Common myeloid progenitor, CD34-positive (primary cell): ENCODE data around the gene ERGIC1.

ENCODE experiments used
- CTCF ChIA-PET: fragments of 350-600 bp; sonication (Branson Sonifier 250); formaldehyde crosslinking; loops from one replicate; lab custom pipeline; 2021; ENCODE audit warnings: antibody characterized with exemption; lab: Charles Lee
- POLR2A ChIA-PET: fragments of 350-600 bp; sonication (Branson Sonifier 250); formaldehyde crosslinking; loops from one replicate; lab custom pipeline; 2021; ENCODE audit warnings: antibody characterized with exemption; lab: Charles Lee
- DNase-seq, 3 donors: peaks; one replicate each; pipeline versions ENCODE4 v3.0.0 to v3.0.0-alpha.2; 2013
- H3K27ac ChIP-seq, 2 experiments: 1 replicate in 1 of 2; 2 replicates in 1 of 2; pipeline ENCODE4 v1.7.0; 2013; ENCODE audit warnings: inconsistent platforms in 2 of 2, low read length in 2 of 2, mild to moderate bottlenecking in 2 of 2, low read depth in 1 of 2, moderate library complexity in 1 of 2; ENCODE audit not compliant: severe bottlenecking in 2 of 2, insufficient read depth in 1 of 2, poor library complexity in 1 of 2
- H3K27me3 ChIP-seq, 5 experiments: replicated peaks in 2 of 5; 1 replicate in 3 of 5; 2 replicates in 2 of 5; pipeline versions ENCODE4 v1.6.1 to v1.7.0; 2013; ENCODE audit warnings: low read length in 4 of 5, mild to moderate bottlenecking in 2 of 5, moderate library complexity in 2 of 5, inconsistent platforms in 1 of 5; ENCODE audit not compliant: insufficient read depth in 5 of 5, control insufficient read depth in 4 of 5
- H3K36me3 ChIP-seq, 4 experiments: 1 replicate in 2 of 4; 2 replicates in 2 of 4; pipeline versions ENCODE4 v1.6.1 to v1.7.0; 2013; ENCODE audit warnings: low read length in 3 of 4, control low read depth in 1 of 4, mild to moderate bottlenecking in 1 of 4; ENCODE audit not compliant: control insufficient read depth in 4 of 4, insufficient read depth in 4 of 4
- H3K4me1 ChIP-seq, 4 experiments: 1 replicate in 3 of 4; 2 replicates in 1 of 4; pipeline versions ENCODE4 v1.6.1 to v1.7.1; 2013; ENCODE audit warnings: low read length in 3 of 4, mild to moderate bottlenecking in 3 of 4, control low read depth in 1 of 4, inconsistent platforms in 1 of 4, moderate library complexity in 1 of 4; ENCODE audit not compliant: control insufficient read depth in 4 of 4, insufficient read depth in 4 of 4; ENCODE audit errors: control extremely low read depth in 1 of 4
- H3K4me3 ChIP-seq, 7 experiments: 1 replicate in 4 of 7; 2 replicates in 3 of 7; pipeline versions ENCODE4 v1.5.1 to v1.7.0; 2013; ENCODE audit warnings: mild to moderate bottlenecking in 7 of 7, low read length in 6 of 7, moderate library complexity in 6 of 7, inconsistent platforms in 2 of 7, low read depth in 2 of 7, control low read depth in 1 of 7; ENCODE audit not compliant: insufficient read depth in 4 of 7, control insufficient read depth in 1 of 7; ENCODE audit errors: extremely low read depth in 1 of 7
- H3K9me3 ChIP-seq, 5 experiments: 1 replicate in 4 of 5; 2 replicates in 1 of 5; pipeline versions ENCODE4 v1.6.1 to v1.7.1; 2013; ENCODE audit warnings: low read length in 4 of 5, mild to moderate bottlenecking in 2 of 5, inconsistent platforms in 1 of 5, low read depth in 1 of 5, moderate library complexity in 1 of 5; ENCODE audit not compliant: control insufficient read depth in 4 of 5, insufficient read depth in 2 of 5; ENCODE audit errors: control extremely low read depth in 1 of 5
- WGBS: methylation state at CpG from one replicate; pipeline ENCODE4 v1.1.5; 2013; ENCODE audit not compliant: insufficient coverage; 5-methylcytosine and 5-hydroxymethylcytosine counted together

The ERGIC1 gene

GRCh38 chr5:172789687-172790495 is 44.2 kb upstream of the ERGIC1 start:
- Histone ChIP-seq H3K27ac (peak overlapping the region in 1 of 2 experiments; percentile 72), H3K4me3 (no peak overlapping the region), H3K27me3 (no peaks in the 10 kb centered on the region), H3K4me1 (peaks cover 0 to 50% (median 14%) of the 10 kb centered on the region in 4 experiments), H3K9me3 (peaks cover 0 to 2% (median 0%) of the 10 kb centered on the region in 5 experiments), H3K36me3 (no peaks in the 10 kb centered on the region)
- ChIA-PET POLR2A (no interaction called here), CTCF (interaction anchor here (1.1 to 2.9 kb wide), 7 partner anchors 8 to 32 kb away, joined by 3 to 9 read pairs (median 5); no protein-coding TSS in a partner anchor)
- DNase-seq = no peak
- WGBS = 79% methylated on average over 9 of the region's 9 CpGs

- Histone ChIP-seq H3K4me1 (peaks cover 0 to 54% (median 14%) of the 10 kb centered on the region in 4 experiments), H3K27me3 (no peaks in the 10 kb centered on the region), H3K36me3 (no peaks in the 10 kb centered on the region), H3K27ac (no peak overlapping the region), H3K9me3 (peaks cover 0 to 2% (median 0%) of the 10 kb centered on the region in 5 experiments), H3K4me3 (no peak overlapping the region)
- WGBS = 71% methylated on average over 5 of the region's 5 CpGs
- POLR2A ChIA-PET = no interaction called here
- CTCF ChIA-PET = interaction anchor here (1.1 to 2.9 kb wide), 5 partner anchors 9 to 31 kb away, joined by 3 to 9 read pairs (median 5); no protein-coding TSS in a partner anchor
- DNase-seq = no peak
Measured at GRCh38 chr5:172790496-172790889, 43.6 kb upstream of the ERGIC1 start.

- ChIA-PET POLR2A (interaction anchor here (0.6 kb wide), 1 partner anchor 48 kb away, joined by 3 read pairs; no protein-coding TSS in a partner anchor), CTCF (interaction anchor here (1.6 to 2.9 kb wide), 3 partner anchors 9 to 19 kb away, joined by 3 to 9 read pairs (median 9); no protein-coding TSS in a partner anchor)
- no peak overlapping the region for H3K4me3 ChIP-seq
- H3K27me3 ChIP-seq = no peaks in the 10 kb centered on the region
- peaks cover 0 to 57% (median 14%) of the 10 kb centered on the region in 4 experiments for H3K4me1 ChIP-seq
- H3K9me3 ChIP-seq = peaks cover 0 to 2% (median 0%) of the 10 kb centered on the region in 5 experiments
- WGBS = 97% methylated on average over 5 of the region's 6 CpGs
- H3K36me3 ChIP-seq = no peaks in the 10 kb centered on the region
- no peak overlapping the region for H3K27ac ChIP-seq
- no peak for DNase-seq
Measured at GRCh38 chr5:172791286-172791685, 42.8 kb upstream of the ERGIC1 start.

- H3K27me3 ChIP-seq = no peaks in the 10 kb centered on the region
- H3K9me3 ChIP-seq = peaks cover 0 to 2% (median 0%) of the 10 kb centered on the region in 5 experiments
- no peak for DNase-seq
- WGBS = 100% methylated on average over 7 of the region's 10 CpGs
- H3K27ac ChIP-seq = no peak overlapping the region
- CTCF ChIA-PET = interaction anchor here (1.6 to 2.9 kb wide), 3 partner anchors 8 to 19 kb away, joined by 3 to 9 read pairs (median 9); no protein-coding TSS in a partner anchor
- H3K4me3 ChIP-seq = no peak overlapping the region
- peaks cover 0 to 62% (median 14%) of the 10 kb centered on the region in 4 experiments for H3K4me1 ChIP-seq
- POLR2A ChIA-PET = interaction anchor here (0.6 kb wide), 1 partner anchor 70 kb away, joined by 3 read pairs; no protein-coding TSS in a partner anchor
- no peaks in the 10 kb centered on the region for H3K36me3 ChIP-seq
Measured at GRCh38 chr5:172791726-172792445, 42.2 kb upstream of the ERGIC1 start.

DNA sequence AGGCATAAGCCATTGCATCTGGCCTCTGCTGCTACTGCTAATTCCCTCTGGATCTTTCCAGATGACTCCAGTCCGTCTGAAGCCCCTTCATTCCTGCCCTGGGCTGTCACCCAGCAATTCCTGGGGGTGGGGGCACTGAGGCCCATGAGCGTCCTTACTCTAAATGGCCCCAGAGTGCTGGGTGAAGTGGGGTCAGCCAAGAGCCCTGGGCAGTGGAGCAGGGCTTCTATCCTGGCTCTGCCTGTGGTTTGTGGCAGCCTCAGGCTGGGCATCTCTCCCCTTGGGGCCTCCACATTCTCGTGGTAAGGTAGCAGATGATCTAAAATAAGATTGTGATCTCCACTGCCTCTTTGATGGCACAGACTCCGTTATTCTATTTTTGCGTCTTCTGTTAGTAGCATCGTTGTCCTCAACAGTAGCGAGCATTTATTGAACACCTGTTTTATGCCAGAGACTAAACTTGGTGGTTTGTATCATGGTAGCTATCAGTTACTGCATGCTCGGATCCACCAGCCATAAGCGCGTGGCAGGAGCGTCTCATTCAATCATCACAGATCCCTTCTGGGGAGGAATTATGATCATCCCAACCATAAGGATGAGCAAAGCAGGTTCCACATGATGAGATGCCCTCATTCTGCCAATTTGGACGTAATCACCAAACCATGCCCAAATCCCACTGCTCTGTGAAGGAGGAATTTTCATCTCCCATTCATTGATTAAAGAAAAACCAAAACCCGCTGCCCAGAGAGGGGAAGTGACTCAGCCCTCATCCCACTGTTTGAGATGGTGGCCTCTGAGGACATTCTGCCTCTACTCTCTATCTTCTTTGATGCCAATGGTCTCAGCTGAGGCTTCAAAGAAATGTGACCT is 41.1 kb upstream of the ERGIC1 start:
- no peak for DNase-seq
- CTCF ChIA-PET = interaction anchor here (1.9 to 2.9 kb wide), 2 partner anchors 15 to 20 kb away, joined by 5 to 9 read pairs; no protein-coding TSS in a partner anchor
- H3K36me3 ChIP-seq = no peaks in the 10 kb centered on the region
- 81% methylated on average over 13 of the region's 13 CpGs for WGBS
- POLR2A ChIA-PET = interaction anchor here (0.6 to 1.1 kb wide), 2 partner anchors 21 to 69 kb away, joined by 3 to 5 read pairs; partner anchors contain the start of gene DUSP1
- H3K27ac ChIP-seq = no peak overlapping the region
- peaks cover 0 to 2% (median 0%) of the 10 kb centered on the region in 5 experiments for H3K9me3 ChIP-seq
- H3K27me3 ChIP-seq = no peaks in the 10 kb centered on the region
- no peak overlapping the region for H3K4me3 ChIP-seq
- H3K4me1 ChIP-seq = peaks cover 0 to 71% (median 15%) of the 10 kb centered on the region in 4 experiments
